GM21529 (cell line): ENCODE data around the gene LAMC3.

Experiments
- ATAC-seq: cut with Tn5 transposase; IDR thresholded peaks from one replicate; pipeline ENCODE4 v1.9.1; 2021; ENCODE audit not compliant: unreplicated experiment

Gene LAMC3

DNA sequence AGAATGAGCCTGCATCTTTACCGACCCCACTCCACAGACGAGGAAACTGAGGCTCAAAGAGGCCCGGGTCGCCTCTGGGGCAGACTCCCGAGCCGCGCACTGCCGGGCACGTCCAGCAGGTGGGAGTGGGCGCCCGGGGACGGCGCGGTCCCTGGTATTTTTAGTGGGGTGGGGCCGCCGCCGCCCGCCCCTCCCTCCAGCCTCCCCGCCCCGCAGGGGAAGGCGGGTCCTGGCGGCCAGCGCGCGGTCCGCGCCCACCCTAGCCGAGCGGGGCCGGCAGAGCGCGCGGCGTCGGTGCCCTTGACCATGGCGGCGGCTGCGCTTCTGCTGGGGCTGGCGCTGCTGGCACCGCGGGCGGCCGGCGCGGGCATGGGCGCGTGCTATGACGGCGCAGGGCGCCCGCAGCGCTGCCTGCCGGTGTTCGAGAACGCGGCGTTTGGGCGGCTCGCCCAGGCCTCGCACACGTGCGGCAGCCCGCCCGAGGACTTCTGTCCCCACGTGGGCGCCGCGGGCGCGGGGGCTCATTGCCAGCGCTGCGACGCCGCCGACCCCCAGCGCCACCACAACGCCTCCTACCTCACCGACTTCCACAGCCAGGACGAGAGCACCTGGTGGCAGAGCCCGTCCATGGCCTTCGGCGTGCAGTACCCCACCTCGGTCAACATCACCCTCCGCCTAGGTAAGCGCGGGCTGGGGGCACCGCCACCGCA is at the start of gene LAMC3:
TSS of gene LAMC3 (plus strand) at position 266 of the 710 bp plus-strand sequence. CDS start at position 307, 41 bp downstream.
- no peak for ATAC-seq

DNA sequence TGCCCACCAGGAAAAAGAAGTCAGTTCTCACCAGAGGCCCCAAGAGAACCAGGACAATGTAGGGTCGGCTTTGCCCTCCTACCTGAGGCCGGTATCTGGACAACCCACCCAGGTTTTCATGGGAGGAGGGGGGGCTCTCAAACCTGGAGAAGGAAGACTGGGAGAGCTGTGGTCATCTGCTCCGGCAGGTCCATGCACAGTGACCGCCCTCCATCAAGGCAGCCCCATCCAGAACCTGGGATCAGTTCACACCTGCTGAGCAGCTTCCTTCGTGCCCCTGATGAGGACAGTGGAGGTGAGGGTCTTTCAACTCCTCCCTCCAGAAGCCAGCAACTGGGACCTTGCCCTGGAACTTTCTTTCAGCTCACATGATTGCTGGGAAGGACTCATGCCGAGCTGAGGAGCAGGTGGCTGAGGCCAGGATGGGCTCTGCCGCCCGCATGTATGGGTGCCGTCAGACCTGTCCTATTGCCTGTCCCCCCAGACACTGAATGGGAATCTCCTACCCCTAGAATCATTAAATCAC is 49.1 kb upstream of the LAMC3 start:
- no peak for ATAC-seq

DNA sequence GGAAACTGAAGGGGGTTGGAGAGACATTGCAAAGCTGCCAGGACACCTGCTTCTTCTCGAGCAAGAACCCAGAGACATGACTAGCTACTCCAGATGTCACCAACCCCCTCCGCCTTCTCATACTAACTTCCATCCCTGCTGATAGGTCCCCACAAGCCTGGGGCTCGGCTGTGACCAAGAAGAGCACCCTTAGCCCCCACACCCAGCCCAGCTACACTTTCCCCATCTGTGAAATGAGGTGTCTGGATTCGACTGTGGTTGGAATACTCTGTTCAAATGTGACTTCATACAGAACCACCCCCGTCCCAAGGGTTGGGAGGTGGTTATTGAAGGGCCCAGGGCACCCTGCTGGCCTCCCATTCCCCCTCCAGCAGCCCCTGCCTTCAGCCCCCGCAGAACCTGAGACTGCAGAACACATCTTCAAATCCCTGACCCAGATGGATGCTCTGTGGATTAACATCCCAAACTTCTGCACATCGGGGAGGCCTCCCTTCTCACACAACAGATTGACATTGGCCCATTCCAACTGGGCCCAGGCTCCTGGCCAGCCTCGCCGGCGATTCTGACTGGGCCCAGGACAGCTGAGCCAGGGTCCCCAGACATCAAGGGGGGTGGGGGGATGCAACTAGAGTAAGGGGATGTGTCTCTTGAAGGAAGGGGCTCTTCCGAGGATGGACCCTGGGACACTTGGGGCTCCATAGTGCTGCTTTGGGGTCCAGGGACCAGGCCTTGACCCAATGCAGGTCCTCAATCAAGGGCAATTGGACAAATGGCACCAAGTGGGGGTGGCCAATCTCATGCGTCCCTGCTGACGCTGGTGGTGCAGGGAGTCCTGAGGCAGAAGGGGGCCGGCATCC is 48.2 kb upstream of the LAMC3 start:
- no peak for ATAC-seq

DNA sequence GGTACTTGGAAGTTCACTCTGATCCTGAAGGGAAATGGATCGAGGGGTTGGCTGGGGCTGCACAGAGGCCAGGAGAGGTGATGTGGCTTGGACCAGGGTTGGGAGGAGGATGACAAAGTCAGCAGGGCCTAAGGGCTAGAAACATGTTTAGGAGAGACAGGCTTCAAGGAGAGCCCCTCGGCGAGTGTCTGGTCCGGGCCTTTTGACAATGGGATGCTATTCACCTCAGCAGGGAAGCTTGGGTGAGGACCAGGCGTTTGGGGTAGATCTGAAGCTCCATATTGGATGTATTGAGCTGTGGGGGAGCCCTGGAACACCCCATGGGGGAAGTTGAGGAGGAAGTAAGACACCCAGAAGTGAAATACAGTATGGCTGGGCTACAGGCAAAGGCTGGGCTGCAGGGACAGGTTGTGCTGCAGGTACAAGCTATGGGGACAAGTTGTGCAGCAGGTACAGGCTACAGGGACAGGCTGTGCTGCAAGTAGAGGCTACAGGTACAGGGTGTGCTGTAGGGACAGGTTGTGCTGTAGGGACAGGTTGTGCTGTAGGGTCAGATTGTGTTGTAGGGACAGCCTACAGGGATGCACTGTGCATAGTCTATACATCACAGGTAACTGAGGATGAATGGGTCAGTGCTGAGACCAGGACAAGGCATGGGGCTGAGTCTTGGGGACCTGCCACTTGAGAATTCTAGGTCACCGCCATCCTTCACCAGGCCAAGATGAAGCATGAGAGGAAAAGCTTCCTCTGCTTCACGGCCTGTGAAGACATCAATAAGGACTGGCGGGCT is 47.3 kb upstream of the LAMC3 start:
- no peak for ATAC-seq

DNA sequence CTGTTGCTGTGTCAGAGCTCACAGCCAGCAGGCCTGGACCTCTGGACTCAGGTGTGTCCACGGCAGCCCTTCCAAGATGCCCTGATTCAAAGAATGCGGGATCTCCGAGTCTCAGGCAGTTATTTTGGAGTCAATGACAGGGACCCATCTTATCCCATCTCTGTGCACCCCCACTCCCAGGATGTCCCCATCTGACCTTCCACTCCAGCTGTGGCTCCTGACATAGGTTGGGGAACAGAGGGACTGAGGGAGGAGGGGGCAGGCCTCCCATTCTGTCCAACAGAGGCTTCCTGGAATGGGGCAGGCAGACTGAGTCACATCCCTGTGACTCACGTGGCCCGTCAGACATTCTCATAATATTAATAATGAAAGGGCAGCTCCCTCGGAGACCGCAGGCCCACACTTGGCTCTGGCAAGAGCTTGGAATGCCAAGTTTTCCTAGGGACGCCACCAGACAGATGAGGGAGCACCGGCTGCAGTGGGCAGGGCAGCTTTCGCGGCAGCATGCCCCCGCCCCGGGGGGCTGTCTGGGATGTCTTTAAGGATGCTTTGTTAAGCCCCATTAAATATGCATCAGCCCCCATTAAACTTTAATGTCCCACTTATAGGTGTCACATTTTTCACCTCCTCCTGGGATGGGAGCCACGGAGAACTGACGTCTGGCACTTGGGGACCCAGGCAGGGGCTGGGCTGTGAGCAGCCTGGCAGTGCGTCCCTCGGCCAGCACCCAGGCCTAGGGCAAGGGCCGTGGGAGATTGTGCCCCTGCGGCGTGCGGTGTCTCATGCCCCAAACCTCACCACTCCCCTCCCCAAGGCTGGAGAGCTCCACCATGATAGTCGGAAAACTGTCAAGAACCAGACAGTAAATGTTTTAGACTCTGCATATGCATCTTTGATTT is 46.3 kb upstream of the LAMC3 start:
- ATAC-seq = no peak

DNA sequence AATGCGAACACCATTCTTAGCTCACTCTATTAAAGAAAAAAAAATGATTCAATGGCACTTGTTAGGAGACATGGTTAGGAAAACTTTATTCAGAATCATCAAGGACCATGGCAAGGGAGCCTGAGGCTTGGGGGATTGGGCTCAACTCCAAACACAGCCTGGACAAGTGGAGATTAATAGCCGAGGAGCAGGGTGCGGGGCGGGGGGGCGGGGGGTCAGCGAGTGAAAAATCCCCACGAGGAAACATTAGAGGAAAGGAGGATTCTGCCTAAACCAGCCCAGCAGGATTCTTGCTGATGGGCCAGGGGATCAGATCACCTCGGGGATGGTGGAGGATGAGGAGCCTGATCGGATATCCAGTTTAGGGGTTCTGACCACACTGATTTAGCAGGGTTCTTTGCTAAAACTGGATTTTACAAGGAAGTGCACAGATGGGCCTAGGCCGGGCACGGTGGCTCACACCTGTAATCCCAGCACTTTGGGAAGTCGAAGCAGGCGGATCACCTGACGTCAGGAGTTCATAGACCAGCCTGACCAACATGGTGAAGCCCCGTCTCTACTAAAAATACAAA is 45.6 kb upstream of the LAMC3 start:
- no peak for ATAC-seq

DNA sequence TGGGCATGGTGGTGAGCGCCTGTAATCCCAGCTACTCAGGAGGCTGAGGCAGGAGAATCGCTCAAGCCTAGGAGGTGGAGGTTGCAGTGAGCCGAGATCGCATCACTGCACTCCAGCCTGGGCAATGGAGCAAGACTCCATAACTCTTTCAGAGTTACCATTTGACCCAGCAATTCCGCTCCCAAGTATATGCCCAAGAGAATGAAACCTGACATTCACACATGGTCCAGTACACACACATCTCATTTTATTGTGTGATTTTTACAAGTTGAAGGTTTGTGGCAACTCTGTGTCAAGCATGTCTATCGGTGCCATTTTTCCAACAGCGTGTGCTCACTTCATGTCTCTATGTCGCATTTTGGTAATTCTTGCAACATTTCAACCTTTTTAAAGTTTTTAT is 45.1 kb upstream of the LAMC3 start:
- ATAC-seq = no peak

DNA sequence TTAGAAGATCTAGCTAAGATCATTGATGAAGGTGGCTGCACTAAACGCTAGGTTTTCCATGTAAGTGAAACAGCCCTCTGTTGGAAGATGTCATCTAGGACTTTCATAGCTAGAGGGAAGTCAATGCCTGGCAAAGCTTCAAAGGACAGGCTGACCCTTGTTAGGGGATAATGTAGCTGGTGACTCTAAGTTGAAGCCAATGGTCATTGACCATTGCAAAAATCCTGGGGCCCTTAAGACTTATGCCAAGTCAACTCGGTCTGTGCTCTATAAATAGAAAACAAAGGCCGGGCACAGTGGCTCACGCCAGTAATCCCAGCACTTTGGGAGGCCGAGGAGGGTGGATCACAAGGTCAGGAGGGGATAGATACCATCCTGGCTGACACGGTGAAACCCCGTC is 43.3 kb upstream of the LAMC3 start:
- ATAC-seq = no peak

DNA sequence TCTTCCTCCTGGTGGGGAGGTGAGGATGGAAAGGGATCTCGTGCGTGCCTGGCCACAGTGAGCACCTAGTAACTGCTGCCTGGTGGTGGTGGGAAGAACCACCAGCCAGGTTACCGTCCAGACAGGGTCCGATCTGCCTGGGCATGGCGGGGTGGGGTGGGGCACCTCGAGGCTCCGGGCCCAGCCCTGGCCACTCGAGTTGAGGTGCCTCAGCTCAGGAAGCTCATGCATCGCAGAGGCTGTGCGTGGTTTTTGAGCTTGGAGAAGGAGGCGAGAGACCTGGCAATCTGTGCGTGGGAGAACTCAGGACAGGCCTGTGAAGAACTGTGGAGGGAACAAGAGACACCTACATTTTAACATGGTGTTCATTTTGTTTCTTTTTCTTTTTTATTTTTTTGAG is 38.9 kb upstream of the LAMC3 start:
- ATAC-seq = no peak

DNA sequence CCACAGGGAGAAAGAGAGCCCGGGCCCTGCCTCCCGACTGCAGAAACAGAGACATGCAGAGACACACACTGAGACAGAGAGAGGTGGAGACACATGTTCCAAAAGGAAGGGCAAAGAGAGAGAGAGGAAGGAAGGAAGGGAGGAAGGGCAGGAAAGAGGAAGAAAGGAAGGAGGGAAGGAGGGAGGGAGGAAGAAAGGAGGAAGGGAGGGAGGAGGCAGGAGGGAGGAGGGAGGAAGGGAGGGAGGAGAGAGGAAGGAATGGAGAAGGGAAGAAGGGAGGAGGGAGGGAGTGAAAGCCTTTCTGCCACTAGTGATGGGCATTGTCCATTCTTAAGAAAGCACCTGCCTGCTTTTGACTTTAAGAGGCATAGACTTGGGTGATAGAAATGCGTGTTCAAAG is 38.1 kb upstream of the LAMC3 start:
- no peak for ATAC-seq

DNA sequence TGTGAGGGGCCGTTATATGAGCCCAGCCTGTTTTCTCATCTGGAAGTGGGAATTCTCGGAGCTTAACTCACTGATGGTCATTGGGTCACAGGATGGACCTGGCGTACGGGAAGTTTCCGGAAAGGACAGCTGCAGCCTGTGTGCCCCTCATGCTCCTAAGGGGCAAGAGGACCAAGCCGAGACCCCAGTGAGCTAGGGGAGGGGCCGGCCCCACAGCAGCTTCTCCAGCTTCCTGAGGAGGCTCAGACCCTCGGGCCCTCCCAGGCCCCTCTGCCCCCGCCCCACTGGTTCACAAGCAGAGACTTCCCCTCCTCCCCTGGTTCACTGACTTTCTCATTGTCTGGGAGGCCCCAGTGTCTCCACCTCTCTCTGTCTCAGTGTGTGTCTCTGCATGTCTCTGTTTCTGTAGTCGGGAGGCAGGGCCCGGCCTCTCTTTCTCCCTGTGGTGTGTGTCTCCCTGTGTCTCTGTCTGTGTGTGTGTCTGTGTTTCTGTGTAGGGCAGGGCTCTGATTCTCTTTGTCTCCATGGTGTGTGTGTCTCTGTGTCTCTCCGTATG is 37.6 kb upstream of the LAMC3 start:
- no peak for ATAC-seq

DNA sequence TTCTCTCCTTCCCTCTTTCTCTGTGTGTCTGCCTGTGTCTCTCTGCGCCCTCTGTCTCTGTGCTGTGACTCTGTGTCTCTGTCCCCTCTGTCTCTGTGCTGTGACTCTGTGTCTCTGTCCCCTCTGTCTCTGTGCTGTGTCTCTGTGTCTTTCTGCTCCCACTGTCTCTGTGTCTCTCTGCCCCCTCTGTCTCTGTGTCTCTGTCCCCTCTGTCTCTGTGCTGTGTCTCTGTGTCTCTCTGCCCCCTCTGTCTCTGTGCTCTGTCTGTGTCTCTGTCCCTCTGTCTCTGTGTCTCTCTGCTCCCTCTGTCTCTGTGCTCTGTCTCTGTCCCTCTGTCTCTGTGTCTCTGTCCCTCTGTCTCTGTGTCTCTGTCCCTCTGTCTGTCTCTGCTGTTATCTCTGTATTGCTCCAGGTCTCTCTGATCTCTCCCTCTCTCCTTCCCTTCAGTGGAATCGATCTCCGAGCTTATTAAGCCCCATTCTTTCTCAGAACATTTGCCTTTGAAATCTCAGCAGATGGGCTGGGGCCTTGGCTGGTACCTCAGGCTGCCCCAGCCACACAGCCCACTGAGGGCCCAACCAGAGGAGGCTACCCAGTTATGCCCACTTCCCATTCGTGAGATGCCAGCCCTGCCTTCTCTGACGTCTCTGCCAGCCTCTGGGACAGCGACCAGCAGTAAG is 36.6 kb upstream of the LAMC3 start:
- no peak for ATAC-seq

DNA sequence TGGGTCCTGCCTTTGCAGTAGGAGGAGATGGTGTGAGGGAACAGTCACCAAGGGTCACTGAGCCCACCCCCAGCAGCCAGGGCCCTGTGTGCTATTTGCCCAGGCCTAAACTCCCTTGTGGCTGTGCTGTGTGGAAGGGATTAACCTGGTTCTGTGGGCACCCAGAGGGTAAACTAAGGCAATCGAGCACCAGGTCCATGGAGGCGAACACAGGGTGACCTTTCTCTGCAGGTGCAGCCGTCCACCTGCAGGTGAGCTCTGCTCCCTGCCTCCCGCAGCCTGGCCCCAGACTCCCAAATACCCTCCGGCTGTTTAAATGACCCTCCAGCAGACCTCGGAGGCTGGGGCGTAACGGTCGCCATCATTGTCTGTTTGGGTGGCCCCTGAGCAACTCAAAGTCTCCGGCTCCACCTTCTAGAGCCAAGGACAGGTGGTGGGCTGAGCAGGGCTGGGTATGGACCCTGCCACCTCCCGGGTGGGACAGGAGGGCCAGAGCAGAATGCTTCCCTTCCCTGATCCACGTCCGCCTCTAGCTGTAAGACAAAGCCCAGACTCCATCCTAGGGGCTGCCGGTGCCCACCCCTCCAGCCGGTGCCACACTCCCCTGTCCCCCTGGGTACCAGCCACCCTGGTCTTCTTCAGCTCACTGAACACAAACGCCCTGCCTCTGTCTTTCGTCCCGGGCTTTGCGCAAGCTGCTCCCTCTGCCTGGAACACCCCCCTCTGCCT is 35.9 kb upstream of the LAMC3 start:
- ATAC-seq = no peak

DNA sequence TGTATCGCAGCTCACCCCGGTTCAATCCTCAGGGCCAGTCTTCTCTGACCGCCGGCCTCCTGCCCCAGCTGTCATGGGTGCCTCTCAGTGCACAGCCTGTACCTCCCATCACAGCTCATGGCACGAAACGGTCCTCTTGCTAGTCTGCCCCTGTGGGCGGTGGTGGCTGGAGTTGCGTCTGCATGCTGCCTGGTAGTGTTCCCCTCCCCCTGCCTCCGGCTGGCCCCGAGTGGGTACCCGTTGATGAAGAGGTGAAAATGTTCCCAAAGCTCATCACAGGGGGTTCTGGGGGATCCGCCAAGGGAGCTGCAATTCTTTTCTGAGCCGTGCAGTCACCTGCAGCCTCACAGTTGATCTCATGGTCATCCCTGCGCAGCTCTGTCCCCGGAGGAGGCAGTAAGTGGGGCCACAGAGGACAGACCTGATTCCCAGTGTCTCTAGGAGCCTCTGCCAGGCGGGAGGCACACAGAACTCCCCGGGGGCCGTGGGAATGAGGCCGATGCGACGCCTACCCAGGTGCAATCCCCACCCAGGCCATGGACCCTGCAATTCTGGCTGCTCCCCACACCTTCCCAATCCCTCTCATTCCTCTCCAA is 35.2 kb upstream of the LAMC3 start:
- ATAC-seq = no peak

DNA sequence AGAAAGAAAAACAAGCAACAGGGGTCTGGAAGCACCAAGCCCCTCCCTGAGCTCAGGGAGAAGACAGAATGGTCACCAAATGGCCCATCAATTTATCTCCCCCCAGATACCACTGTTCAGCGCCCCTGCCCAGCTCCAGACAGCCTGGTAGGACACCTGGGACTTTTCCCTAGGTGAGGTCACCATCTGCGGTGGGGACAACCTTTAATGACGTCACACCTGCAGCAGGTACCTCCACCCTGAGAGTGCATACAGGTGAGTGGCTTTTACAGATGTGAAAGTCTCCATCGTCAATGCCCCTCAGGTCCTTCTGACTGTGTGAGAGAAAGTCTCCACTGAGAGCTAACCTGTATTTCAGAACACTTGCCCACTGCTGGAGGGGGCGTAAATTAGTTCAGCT is 34.3 kb upstream of the LAMC3 start:
- no peak for ATAC-seq

DNA sequence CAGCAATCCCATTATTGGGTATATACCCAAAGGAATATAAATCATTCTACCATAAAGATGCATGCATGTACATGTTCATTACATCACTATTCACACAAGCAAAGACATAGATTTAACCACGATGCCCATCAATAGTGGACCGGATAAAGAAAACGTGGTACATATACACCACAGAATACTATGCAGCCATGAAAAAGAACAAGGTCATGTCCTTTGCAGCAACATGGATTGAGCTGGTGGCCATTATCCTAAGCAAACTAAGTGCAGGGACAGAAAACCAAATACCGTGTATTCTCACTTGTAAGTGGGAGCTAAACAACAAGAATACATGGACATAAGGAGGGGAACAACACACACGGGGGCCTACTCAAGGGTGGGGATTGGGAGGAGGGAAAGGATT is 33.8 kb upstream of the LAMC3 start:
- ATAC-seq = no peak

DNA sequence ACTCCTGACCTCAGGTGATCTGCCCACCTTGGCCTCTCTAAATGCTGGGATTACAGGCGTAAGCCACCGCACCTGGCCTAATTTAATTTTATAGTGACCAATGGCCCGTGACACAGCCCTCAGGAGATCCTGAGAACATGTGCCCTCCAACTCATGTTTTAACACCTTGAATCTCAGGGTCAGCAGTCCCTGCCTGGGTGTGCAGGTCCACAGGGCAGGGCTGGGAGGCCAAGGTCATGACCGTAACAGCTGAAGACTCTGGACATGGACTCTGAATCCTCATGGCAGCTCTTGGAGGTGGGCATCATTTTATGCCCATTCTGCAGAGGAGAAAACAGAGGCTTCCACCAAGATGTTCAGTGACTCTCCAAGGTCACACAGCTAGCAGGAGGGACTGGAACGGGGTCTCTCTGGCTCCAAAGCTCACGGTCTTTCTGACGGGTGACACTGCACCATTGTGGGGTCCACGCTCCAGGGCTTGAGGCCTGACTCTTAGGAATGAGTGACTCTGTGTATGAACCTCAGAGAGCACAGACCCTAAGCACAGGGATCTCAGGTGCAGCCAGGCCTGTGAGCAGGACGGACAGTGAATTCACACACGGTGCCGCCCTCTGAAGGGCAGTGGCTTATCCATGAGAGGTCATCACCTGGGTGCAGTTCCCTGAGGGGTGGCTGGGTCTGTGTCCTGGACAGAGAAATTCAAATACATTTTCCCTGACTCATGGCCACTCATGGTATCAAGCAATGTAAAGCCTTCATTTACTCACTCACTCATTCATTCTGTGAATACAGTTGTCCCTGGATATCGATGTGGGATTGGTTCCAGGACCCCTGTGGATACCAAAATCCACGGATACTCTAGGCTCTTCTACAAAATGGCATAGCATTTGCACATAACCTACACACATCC is 32.8 kb upstream of the LAMC3 start:
- no peak for ATAC-seq
